HG03457 (cell line): ENCODE data around the gene ARFGAP3.

Source experiments
- ATAC-seq: cut with Tn5 transposase; IDR thresholded peaks from one replicate; pipeline ENCODE4 v1.9.1; 2021; ENCODE audit warnings: moderate number of reproducible peaks; ENCODE audit not compliant: unreplicated experiment

Gene ARFGAP3

GRCh38 chr22:42856865-42857704 lies at the start of gene ARFGAP3:
TSS of gene ARFGAP3 (minus strand) at chr22:42857273. CDS start at chr22:42857182, 91 bp downstream.
- ATAC-seq = peak; percentile 49

DNA sequence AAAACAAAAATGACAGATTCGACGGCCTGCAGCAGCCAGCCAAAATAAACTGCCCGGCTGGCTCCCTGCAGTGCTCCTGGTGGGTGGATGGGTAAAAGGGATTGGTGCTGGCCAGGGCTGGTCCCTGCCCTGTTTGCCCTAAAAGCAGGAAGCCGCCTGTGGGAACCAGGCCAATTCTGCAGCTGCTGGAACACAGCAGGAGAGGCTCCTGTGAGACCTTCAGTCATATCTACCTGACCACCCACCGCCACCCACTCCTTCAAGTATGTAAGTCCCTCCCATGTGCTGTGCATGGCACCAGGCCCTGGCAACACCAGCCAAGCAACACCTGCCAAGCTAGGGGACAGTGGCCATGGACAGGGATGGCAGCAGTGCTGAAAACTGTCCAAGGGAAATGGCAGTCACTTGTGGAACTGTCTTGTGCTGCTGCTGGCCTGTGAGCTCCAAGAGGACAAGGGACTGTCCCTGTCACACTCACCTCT lies 48.7 kb upstream of the ARFGAP3 start:
- ATAC-seq = no peak

DNA sequence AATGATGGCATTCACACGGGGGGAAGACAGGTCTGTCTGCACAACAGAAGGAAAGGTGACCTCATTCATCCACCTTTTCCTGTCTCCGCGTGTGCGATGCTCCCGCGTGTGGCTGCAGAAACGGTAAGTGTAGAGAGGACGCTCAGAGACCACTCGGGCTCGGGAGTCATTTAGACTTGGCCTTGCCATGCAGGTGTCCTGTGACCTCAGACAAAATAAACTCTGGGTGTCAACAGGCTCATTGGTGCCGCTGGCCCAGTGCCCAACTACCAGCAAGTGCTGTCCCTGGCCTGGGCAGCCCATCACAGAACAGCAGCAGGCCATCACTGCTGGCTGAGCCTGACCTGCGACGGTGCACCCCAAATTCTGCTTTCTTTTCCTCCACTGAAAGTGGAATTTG lies 48.1 kb upstream of the ARFGAP3 start:
- ATAC-seq = no peak

DNA sequence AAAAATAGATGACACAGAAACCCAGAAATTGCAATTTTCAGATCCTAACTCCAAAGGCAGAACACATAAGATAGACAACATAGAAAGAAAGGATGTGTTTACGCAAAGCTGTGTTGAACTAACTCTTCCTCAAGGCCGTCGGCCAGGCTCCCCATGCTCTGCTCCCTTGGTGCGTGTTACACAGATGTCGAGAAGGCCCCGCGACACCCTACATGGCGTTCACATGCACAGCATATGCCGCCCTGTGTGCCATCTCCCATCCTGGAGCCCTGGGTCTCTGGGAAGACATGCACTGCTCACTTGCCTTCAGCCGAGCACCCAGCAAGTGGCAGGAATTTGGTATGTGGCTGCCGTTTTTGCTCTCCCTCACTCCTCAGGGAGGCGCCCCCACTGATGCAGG lies 47.0 kb upstream of the ARFGAP3 start:
- ATAC-seq = no peak

DNA sequence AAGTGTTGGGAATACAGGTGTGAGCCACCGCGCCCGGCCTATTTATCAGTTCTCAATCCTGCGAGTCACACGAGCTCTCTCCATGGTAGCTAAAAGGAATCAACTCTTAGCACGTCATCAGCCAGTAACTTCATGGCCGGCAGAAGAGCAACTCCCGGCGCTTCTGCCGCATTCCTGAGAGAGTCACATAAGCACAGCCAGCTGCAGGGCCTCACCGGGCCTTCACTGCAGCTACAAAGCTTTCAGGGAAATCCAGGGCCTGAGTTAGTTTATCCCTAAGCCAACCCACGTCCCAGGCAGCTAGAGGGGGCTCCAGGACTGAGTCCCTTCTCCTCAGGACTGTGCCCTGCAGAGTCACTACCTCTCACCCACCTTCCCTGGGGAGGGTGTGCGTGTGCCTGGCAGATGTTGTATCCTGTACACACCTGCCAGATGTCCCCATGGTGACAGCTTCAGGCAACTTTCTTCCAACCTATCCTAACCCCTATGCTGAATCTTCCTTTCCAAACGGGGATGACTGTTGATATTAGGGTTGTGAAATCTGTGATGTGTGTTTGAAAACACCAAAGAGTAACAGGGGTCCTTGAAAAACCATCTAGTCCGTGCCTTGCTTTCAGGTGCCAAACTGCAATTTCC lies 45.9 kb upstream of the ARFGAP3 start:
- no peak for ATAC-seq

DNA sequence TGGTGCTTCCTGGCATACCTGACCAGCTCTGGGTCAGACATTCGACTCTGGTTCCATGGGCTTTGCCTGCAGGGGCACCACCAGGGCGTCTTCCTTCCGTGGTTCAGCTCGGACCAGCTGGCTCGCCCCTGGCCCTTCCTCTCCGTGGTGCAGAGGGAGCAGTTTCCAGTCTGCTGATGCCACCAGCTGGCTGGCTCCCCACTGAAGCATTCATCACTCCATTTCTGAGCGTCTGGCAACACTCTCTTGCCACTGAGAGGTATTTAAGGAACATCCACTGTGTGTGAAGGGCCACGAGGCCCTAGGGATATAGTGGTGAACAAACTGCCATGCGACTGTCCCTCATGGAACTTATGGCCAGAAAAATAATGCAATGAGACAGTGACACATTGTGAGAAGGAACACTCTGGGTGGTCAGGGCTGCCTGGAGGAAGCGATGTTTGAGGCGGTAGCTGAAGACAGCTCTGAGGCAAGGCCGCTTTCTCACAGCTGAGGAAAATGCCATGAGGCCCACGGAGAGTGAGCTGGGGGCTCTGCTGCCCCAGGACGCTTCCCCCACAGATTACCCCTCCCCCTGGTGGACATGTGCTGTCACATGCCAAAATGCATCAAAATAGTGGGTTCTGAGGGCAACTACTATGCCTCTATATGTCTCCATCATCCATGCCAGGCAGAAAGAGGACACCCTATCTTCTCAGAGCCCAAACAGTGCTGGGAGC lies 44.9 kb upstream of the ARFGAP3 start:
- ATAC-seq = no peak

GRCh38 chr22:42897960-42898359 lies 40.9 kb upstream of the ARFGAP3 start:
- no peak for ATAC-seq

DNA sequence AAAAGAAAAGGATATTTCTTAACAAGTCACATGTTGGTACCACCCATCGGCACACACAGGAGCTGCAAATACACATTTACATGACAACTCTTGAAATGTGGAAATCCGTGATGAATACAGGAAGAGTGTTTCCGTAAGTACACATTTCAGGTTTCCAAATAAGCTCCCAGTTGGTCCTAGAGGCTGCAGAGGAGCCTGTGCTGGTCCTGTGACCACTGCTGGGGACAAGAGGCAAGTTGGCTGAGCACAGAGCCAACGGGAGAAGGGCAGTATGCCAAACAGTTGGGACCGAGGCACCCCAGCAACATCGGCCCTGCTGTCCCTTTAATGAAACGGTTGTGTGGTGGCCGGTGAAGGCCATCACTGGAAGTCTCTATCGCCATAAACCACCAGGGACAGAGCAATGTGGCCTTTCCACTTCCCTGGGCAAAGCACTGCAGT lies 38.5 kb upstream of the ARFGAP3 start:
- ATAC-seq = no peak

DNA sequence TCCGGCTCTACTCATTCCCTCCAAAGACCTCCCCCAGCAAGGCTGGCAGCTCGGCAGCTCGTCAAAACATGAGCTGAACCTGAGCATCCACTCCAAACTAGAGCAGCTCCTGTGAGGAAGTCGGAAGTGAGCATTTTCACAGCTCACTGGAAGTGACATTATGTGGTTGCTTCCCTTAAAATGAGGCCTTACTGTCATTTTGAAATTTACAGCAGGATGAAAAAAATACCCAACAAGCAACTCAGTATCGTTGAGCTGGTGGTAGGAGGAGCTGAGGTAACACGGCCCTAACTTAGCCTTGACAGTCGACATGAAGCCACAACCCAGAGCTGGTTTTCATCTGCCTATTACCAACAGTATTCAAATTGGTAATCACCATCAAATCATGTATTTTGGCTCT lies 38.0 kb upstream of the ARFGAP3 start:
- ATAC-seq = no peak

DNA sequence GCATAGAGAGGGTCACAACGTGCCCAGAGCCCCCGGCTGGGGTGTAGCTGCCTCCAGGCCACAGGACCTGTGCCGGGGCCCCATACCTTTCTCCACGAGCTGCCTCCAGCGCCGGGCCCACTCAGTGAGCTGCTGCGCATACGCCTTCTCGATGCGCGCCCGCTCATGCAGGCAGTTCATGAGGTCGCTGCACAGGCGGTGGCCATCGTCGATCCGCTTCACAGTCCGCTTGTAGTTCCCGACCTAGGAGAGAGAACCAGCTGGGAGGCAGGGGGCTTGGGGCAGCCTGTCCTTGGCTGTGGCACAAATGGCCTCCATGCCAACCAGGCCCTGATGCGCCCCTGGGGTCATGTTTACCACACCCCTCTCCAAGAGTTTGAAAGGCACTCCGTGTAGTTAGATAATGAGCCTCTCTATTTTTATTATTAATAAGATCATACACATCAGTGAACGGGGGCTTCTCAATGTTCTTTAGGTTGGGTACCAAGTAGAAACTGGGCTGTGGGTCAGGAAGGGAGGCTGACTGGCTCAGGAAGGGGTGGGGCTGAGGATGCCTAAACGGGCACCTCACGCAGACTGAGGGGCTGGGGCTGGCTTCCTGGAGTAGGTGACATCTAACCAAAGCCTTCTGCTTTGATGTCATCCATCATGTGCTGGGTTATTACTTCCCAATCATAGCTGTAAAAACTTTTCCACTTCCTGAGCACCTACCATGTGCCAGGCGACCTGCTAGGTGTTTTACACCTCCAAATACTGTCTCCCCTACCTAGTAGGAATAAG lies 36.5 kb upstream of the ARFGAP3 start:
- ATAC-seq = no peak

DNA sequence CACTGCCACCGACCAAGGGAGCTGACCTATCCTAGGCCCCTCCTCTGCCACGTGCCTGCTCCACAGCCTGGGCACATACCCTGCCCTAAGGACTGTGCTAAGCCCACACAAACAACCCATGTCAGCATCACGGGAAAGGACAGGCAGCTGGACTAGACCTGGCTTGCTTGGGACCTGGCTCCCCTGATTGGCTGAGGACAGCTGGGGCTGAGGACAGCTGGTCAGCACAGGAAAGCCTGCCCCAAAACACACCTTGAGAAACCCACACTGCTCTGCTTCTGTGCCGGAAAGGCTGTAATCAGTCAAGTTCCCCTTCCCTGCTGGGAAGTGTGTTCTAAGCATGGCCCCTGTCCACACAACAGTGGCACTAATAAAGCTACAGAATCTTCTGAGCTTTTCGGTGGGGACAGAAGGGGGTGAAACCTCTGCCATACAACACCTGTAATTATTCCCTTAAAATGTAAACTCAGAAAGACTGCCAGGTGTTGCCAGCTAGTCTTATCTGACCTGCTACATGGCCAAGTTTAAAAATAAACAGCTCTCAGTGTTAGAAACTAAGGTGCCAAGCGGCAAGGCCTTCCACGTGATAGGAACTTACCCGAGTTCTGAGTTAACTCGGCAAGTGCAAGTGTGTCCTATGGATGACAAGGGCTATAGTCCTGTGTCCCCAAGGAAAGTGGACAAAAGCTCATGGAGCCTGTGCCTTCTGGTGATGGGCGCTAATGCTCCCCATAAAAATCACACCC lies 35.7 kb upstream of the ARFGAP3 start:
- no peak for ATAC-seq

DNA sequence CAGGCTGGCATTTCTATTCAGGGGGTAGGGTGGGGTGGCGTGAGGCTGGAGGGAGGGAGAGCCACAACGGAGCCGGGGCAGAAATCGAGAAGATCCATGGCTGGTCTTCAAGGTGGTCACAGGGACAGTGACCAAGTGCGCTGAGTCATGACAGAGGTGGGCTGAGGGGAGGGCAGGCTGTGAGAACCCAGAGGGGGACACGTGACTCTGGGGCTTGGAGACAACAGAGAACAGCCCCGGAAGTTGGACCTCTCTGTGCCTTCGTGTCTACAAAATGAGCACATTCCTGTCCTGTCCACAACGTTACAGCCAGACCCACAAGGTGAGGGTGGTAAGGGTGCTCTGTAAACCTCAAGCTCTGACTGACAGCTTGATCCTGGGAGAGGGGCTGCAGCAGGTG lies 35.1 kb upstream of the ARFGAP3 start:
- no peak for ATAC-seq

DNA sequence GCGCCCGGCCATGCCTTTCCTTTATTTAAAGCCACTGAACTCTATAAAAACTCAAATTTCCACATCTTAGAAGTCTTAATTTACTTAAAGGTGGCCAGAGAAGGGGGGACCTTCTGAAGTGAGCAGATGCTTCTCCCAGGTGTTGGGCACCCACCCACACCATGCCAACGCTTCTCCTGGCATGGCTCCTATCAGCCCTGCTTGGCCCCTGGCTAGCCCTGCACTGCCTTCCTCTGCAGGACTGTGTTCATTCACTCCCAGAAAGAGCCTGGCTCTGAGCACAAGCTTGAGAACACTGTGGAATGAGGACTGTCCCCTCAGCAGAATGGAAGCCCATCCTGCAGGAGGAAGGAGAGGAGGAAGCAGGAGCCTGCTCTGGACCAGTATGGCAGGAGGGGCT lies 34.6 kb upstream of the ARFGAP3 start:
- ATAC-seq = no peak

DNA sequence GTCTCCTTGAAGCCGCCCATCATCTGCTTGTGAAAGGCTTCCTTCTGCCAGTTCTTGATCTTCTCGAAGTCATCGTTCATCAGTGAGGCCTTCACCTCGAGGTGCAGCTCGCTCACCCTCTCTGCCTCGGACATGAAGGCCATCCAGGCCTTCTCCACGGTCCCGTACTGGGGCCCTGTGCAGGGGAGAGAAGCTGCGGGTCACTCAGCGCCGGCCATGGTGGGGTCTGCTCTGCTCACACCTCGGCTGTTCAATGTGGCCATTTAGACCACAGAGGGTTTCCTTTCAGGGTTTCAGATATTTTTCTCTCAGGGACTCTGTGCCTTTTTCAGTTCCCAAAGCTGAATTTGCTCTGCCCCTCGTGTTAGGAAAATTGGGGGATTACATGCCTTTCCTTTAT lies 33.9 kb upstream of the ARFGAP3 start:
- ATAC-seq = no peak

DNA sequence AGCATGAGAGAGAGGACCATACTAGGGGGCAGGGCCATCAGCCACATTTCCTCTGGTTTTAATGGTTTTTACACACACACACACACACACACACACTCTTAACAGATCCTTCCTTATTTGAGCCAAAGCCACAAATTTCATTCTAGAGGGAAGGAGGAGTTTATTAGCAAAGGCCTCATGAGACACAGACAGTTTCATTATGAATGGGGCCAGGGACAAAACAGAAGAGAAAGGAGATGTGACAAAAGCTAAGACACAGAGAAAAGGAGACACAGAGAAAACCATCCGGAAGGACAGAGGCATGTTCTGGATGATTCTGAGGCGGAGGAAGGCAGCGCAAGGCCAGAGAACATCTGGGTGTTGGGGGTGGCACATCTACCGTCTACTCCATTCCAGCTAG lies 32.2 kb upstream of the ARFGAP3 start:
- peak; percentile 37 for ATAC-seq

DNA sequence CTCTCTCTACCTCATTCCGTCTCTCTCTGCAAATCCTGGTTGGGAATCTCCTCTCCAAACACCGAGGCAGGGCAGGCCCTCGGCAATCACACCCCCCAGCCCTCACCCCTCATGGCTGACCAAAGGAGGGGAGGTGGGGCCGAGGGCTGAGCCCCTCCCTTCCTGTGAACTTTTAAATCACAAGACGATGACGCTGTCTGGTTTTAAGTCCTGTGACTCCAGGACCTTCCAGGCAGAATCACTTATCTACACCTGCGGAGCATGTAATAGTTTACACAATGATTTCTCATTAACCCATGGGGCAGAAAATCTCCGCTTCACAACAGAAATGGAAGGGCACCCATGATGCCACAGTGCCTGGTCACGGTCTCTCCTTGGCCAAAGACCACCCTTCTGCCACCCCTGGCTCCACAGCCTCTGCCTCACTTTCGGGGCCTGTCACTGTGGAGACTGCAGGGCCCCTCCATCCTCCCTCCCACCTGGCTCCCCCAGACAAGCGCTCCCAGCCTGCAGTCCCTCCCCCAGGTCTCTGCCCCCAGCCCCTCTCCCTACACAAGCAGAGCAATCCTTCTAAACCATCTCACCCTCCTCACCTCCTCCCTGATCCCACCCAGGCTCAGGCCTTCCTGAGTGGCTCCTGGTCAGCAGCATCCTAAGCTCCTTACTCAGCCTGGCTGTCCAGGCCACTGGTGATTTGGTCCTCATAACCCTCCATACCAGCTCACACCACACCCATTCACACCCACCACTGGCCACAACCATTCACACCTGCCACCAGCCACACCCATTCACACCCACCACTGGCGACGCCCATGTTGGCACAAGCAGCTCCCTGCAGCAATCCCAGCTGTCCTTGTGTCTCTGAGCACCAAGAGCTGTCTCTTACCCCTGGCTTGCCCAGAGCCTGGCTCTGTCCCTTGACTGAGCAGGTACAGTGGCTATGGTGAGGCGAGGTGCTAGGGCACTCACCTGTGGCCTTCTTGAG lies 30.7 kb upstream of the ARFGAP3 start:
- no peak for ATAC-seq

GRCh38 chr22:42887120-42887519 lies 30.0 kb upstream of the ARFGAP3 start:
- ATAC-seq = no peak

- no peak for ATAC-seq
Measured at GRCh38 chr22:42885446-42885845, 28.4 kb upstream of the ARFGAP3 start.
